Ascending aorta (tissue), 2 donors: Measurements from ENCODE around the gene EGFR. TPM values are rescaled to one million over a fixed set of nuclear protein-coding genes. Genes with fewer than 3 reads are reported as not detected.

Experiments used
- DNase-seq, 2 donors: peaks; one replicate each; pipeline ENCODE4 v3.0.0-alpha.2; 2019; ENCODE audit warnings: low spot score in 2 of 2
- H3K27ac ChIP-seq, 2 donors: fragments of 200-600 bp; sonication (generic); one replicate each; pipeline ENCODE4 v1.5.1; 2016 to 2017; ENCODE audit warnings: mild to moderate bottlenecking in 1 of 2
- H3K27me3 ChIP-seq: fragments of 200-600 bp; sonication (generic); one replicate; pipeline ENCODE4 v1.5.1; 2017
- H3K36me3 ChIP-seq, 2 donors: fragments of 200-600 bp; sonication (generic); one replicate each; pipeline ENCODE4 v1.5.1; 2016
- H3K4me1 ChIP-seq, 2 donors: fragments of 200-600 bp; sonication (generic); one replicate each; pipeline ENCODE4 v1.5.1; 2016 to 2017; ENCODE audit warnings: mild to moderate bottlenecking in 1 of 2
- H3K4me3 ChIP-seq, 2 donors: fragments of 200-600 bp; sonication (generic); one replicate each; pipeline ENCODE4 v1.5.1; 2016 to 2017; ENCODE audit warnings: mild to moderate bottlenecking in 1 of 2
- H3K9me3 ChIP-seq, 2 donors: fragments of 200-600 bp; sonication (generic); one replicate each; pipeline ENCODE4 v1.5.1; 2016
- CTCF ChIP-seq, 3 experiments: fragments of 200-600 bp in 2 of 3; fragments of 450-650 bp in 1 of 3; sonication (generic) in 2 of 3; IDR thresholded peaks; one replicate each; pipeline ENCODE4 v1.5.1; 2016 to 2019; ENCODE audit warnings: antibody characterized with exemption in 3 of 3, mild to moderate bottlenecking in 1 of 3, moderate library complexity in 1 of 3
- intact Hi-C: fragments of 100-400 bp; cut with DNase I; formaldehyde crosslinking; loops from one replicate; pipeline ENCODE4 v1.15.1; 2023
- total RNA-seq: library from RNA; depleted of rRNA; stranded (reverse); fragments of >200 nt; gene quantifications from one replicate; pipeline ENCODE4 v1.1.0, GENCODE V29; 2016

Gene EGFR
- total RNA-seq, 1 donor from 2014 or later = 33.8 TPM

DNA sequence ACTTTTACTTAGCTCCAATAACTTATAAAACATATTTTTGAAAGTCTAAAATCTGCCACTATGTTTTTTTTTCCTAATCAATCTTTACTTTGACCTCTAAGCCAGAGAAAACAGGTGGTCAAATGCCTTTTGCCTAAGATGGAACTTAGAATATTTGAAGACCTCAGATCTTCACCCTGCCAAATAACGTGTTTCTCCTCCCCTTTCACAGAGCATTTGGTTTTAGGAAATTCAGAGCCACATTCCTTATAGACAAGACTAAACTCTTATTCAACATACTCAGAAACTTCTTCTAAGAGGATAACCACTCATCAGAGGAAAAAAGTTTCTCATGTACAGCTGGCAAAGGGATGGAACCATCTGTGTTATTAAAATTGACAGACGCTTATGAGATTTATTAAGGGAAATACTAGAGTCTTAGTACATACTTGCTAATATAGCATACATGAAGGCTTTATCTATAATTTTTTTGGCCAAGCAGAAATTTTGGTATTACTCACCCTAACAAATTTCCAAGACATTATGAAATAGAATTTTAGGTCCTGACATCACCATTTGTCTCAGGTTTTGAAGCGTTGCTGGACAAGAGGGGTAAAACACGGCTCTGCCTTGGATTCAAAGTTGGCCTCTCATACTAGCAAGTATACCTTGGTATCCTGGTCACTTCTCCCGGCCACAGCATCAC is 2.6 kb upstream of the EGFR start:
- H3K9me3 ChIP-seq = no peaks in the 10 kb centered on the region

DNA sequence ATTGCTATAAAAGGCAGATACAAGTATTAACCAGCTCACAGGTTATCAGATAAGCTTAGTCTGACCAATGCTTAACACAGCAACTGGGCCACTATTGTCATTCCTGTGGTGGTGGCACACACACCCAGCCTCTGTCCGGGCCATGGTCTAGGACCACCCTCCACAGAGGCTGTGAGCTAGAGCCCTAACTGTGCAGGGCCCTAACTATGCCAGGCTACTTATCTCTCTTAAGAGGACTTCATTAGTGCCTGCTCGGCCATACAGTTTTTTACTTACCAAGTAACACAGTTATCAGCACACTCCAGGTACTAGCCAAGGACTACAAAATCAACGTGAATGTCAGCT is 2.1 kb upstream of the EGFR start:
- no peaks in the 10 kb centered on the region for H3K36me3 ChIP-seq
- intact Hi-C loops = loop anchor here (5.0 kb wide), 2 partner anchors 244 to 259 kb away; partner anchors contain the start of gene SEC61G
- H3K4me1 ChIP-seq = peaks cover 4 to 35% of the 10 kb centered on the region in 2 donors
- no peaks in the 10 kb centered on the region for H3K9me3 ChIP-seq
- peak overlapping the region; percentile 45 to 97 for H3K27ac ChIP-seq
- H3K27me3 ChIP-seq = no peaks in the 10 kb centered on the region
- no peak for DNase-seq
- H3K4me3 ChIP-seq = no peak overlapping the region
- no peak for TF ChIP-seq CTCF (IDR thresholded peaks at IDR 0.05)

More for the DNA sequence above, 2.6 kb upstream of the EGFR start:
- TF ChIP-seq CTCF (IDR thresholded peaks at IDR 0.05) = no peak
- Histone ChIP-seq H3K36me3 (no peaks in the 10 kb centered on the region), H3K27me3 (no peaks in the 10 kb centered on the region), H3K4me3 (no peak overlapping the region), H3K27ac (peak overlapping the region; percentile 45 to 97), H3K4me1 (peaks cover 4 to 30% of the 10 kb centered on the region in 2 donors)
- intact Hi-C loops = loop anchor here (5.0 kb wide), 2 partner anchors 244 to 259 kb away; partner anchors contain the start of gene SEC61G
- DNase-seq = no peak

DNA sequence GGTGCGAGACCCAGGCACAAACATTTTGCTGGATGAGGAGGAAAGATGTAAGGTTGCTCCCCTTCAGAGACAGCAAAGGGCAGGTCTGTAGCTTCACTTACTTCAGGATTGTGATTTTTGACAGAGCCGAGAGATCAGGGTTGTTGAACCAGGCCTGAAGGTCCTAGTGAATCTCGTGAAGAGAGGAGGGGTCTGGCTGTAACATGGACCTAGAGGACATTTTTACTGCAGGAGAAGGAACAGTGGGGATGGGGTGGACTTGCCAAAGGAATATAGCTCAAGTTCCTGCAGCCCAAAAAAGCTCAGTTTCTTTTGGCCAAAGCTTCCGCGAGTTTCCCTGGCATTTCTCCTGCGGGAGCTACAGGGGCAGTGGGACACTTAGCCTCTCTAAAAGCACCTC is 976 bp upstream of the EGFR start:
- H3K9me3 ChIP-seq = no peaks in the 10 kb centered on the region
- H3K4me1 ChIP-seq = peaks cover 4 to 38% of the 10 kb centered on the region in 2 donors
- peak overlapping the region; percentile 88 to 98 for H3K4me3 ChIP-seq
- H3K27ac ChIP-seq = peak overlapping the region; percentile 97 to 98
- no peaks in the 10 kb centered on the region for H3K36me3 ChIP-seq
- no peak for DNase-seq
- no peak for TF ChIP-seq CTCF (IDR thresholded peaks at IDR 0.05)
- no peaks in the 10 kb centered on the region for H3K27me3 ChIP-seq
- intact Hi-C loops = loop anchor here (2.0 to 5.0 kb wide), 6 partner anchors 39 to 261 kb away; partner anchors contain the start of gene SEC61G

DNA sequence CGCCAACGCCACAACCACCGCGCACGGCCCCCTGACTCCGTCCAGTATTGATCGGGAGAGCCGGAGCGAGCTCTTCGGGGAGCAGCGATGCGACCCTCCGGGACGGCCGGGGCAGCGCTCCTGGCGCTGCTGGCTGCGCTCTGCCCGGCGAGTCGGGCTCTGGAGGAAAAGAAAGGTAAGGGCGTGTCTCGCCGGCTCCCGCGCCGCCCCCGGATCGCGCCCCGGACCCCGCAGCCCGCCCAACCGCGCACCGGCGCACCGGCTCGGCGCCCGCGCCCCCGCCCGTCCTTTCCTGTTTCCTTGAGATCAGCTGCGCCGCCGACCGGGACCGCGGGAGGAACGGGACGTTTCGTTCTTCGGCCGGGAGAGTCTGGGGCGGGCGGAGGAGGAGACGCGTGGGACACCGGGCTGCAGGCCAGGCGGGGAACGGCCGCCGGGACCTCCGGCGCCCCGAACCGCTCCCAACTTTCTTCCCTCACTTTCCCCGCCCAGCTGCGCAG is 424 bp downstream of the EGFR start:
- peaks cover 4 to 41% of the 10 kb centered on the region in 2 donors for H3K4me1 ChIP-seq
- DNase-seq = peak in 1 of 2 donors; percentile 85
- H3K9me3 ChIP-seq = no peaks in the 10 kb centered on the region
- intact Hi-C loops = loop anchor here (2.0 to 5.0 kb wide), 6 partner anchors 38 to 262 kb away; partner anchors contain the start of gene SEC61G
- no peak for TF ChIP-seq CTCF (IDR thresholded peaks at IDR 0.05)
- peak overlapping the region; percentile 97 to 98 for H3K27ac ChIP-seq
- peak overlapping the region; percentile 88 to 98 for H3K4me3 ChIP-seq
- no peaks in the 10 kb centered on the region for H3K36me3 ChIP-seq
- H3K27me3 ChIP-seq = no peaks in the 10 kb centered on the region

- peaks cover 4 to 47% of the 10 kb centered on the region in 2 donors for H3K4me1 ChIP-seq
- no peaks in the 10 kb centered on the region for H3K9me3 ChIP-seq
- H3K27me3 ChIP-seq = no peaks in the 10 kb centered on the region
- H3K36me3 ChIP-seq = no peaks in the 10 kb centered on the region
- no peak for TF ChIP-seq CTCF (IDR thresholded peaks at IDR 0.05)
- intact Hi-C loops = loop anchor here (2.0 to 5.0 kb wide), 6 partner anchors 37 to 263 kb away; partner anchors contain the start of gene SEC61G
- peak overlapping the region; percentile 97 to 98 for H3K27ac ChIP-seq
- peak overlapping the region; percentile 88 to 98 for H3K4me3 ChIP-seq
- DNase-seq = peak in 1 of 2 donors; percentile 72
Observed at GRCh38 chr7:55019691-55020465, 1.1 kb downstream of the EGFR start.
